ENCODE data around the gene SMARCAD1. TPM values are rescaled to one million over a fixed set of nuclear protein-coding genes. Genes with fewer than 3 reads are reported as not detected.

Gene SMARCAD1
- polyA plus RNA-seq, 1 donor (not counting 4 experiments of a cell fraction or from before 2014, with no cell fraction given): 27.8 TPM

DNA sequence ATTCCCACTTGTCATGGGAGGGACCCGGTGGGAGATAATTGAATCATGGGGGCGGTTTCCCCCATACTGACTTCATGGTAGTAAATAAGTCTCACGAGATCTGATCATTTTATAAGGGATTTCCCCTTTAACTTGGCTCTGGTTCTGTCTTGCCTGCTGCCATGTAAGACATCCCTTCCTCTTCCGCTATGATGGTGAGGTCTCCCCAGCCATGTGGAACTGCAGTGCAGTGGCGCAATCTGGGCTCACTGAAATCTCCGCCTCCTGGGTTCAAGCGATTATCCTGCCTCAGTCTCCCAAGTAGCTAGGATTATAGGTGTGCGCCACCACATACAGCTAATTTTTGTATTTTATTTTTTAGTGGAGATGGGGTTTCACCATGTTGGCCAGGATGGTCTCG, 132.1 kb downstream of the SMARCAD1 start:
- H2AFZ ChIP-seq (ENCODE audit: control insufficient read depth, low read length): no peak overlapping the region
- no peak overlapping the region for H3K4me3 ChIP-seq (ENCODE audit: control insufficient read depth in 2 of 3, extremely low read depth in 1 of 3, insufficient read depth in 2 of 3, low read depth in 1 of 3, low read length in 3 of 3)
- no peak overlapping the region for H3K9ac ChIP-seq (ENCODE audit: control insufficient read depth, extremely low read depth, insufficient read depth, low read length)
- H3K27ac ChIP-seq (ENCODE audit: control insufficient read depth, insufficient read depth, low read length): no peak overlapping the region
- H3K9me1 ChIP-seq (ENCODE audit: control insufficient read depth, extremely low read depth, insufficient read depth, low read length): no peaks in the 10 kb centered on the region
- H3K9me3 ChIP-seq (ENCODE audit: control insufficient read depth, low read depth, low read length): no peaks in the 10 kb centered on the region
- DNase-seq (ENCODE audit: low read depth, low spot score): no peak
- no peaks in the 10 kb centered on the region for H4K20me1 ChIP-seq (ENCODE audit: control insufficient read depth, extremely low read depth, insufficient read depth, low read length)
- H3K36me3 ChIP-seq (ENCODE audit: control insufficient read depth in 2 of 2, extremely low read depth in 1 of 2, insufficient read depth in 2 of 2, low read length in 2 of 2): no peaks in the 10 kb centered on the region
- dilution Hi-C loops (cut with MboI; ENCODE audit: extremely low pct_ligation_motif_present, low sequenced_read_pairs): no loop called here
- no peak overlapping the region for H3K4me2 ChIP-seq (ENCODE audit: control insufficient read depth, extremely low read depth, insufficient read depth, low read depth, low read length)
- FAIRE-seq: no peak
- no peak for TF ChIP-seq CTCF (optimal IDR thresholded peaks at IDR 0.05 in 1 of 3, IDR thresholded peaks at IDR 0.05 in 1 of 3, conservative IDR thresholded peaks at IDR 0.05 in 1 of 3; ENCODE audit: extremely low read depth in 1 of 3, insufficient read depth in 2 of 3, low read length in 3 of 3)
- no peak for TF ChIP-seq EZH2 (IDR thresholded peaks at IDR 0.05; ENCODE audit: low read length)
- no peaks in the 10 kb centered on the region for H3K27me3 ChIP-seq (ENCODE audit: control insufficient read depth, extremely low read depth, insufficient read depth, low read length)
- no peaks in the 10 kb centered on the region for H3K4me1 ChIP-seq (ENCODE audit: control insufficient read depth, extremely low read depth, insufficient read depth, low read length)
- no peaks in the 10 kb centered on the region for H3K79me2 ChIP-seq (ENCODE audit: control insufficient read depth, insufficient read depth, low read length)

Other genes starting within 250 kb of the SMARCAD1 start
- gene HPGDS, start 135.0 kb downstream of the SMARCAD1 start, polyA plus RNA-seq: not detected in 3 replicates
- 112 to 123 TPM (median 121 TPM) in 3 replicates for gene PDLIM5, start 244.1 kb downstream of the SMARCAD1 start, polyA plus RNA-seq

All from keratinocyte (primary cell).